GM19193 (cell line): ENCODE results near the gene TMEM240.

Experiments used
- POLR2A ChIP-seq: IDR thresholded peaks from 4 replicates; pipeline ENCODE4 v1.6.1; 2011; ENCODE audit not compliant: insufficient read depth, insufficient read length; ENCODE audit errors: extremely low read depth

Gene TMEM240

DNA sequence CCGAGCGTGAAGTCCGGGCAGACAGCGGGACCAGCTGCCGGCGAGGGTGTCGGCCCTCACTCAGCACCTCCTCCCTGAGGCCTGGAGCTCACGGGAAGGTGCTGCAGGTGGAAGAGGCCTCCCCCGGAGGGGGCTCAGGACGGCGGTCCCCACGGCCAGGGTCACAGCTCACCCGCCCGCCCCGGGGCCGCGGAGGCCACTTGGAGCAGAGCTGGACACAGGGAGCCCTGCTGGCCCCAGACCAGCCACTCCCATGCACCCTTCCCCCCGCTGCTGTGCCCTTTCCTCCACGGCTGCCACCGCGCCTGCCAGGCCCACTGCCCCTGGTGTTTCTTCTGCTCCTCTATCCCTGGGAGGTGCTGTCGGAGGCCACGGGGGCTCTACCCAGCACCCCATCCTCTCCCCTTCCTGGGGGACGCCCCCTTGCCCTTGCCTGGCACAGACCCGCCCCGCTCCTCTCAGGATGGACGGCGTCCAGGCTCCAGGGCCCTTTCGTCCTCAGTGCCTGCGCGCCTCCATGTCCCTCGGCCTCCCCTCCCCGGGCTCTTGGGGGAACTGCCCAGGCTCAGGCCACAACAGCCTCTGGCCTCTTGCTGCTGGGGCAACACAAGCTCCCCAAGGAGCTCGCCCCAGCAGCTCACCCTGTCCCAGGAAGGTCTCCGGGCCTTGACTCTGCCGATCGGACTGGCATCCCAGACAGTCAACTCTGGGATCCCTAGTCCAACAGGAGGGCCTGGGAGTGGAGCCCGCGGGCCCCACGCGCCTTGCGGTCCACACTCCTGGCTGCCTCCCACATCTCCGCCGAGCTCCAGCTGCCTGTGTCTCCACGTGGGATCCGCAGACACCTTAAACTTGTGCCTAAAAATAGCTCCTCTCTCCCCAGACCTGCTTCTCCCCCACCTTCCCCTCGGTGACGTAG lies 4.1 kb downstream of the TMEM240 start:
- TF ChIP-seq POLR2A: no peak

DNA sequence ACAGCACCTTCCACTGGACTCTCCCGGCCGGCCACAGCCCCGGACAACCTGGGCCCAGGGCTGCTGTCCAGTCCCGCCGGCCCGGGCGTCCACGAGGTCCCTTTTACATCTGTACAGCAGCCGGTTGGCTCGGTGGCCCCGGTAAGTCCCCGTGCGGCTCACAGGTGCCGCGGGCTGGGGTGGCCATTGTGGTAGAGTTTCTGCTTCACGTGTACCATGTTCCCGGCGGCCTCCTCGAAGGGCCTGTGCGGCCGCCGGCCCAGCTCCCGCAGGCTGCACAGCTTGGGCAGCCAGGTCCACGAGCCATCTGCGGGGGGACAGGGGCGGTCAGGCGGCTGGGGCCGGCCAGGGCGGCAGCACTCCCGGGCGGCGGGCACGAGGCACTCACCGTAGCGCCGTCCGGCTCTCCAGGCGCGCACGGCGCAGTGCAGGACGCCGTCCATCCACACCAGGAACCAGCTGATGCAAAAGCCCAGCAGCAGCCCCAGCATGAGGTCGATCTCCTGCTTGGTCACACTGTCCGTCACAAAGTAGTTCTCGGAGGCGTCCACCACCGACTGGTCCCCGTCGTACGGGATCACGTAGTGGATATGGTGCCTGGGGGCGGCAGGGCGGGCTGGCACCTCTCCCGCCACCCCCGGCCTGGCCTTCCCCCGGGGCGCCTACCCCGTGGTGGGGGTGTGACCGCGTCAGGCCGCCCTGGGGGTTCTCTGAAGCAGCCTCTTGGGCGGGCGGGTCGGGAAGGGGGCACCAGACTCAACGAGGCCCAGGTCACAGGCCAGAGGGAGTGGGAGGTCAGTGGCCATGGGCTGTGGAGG lies 5.0 kb downstream of the TMEM240 start:
- no peak for TF ChIP-seq POLR2A

DNA sequence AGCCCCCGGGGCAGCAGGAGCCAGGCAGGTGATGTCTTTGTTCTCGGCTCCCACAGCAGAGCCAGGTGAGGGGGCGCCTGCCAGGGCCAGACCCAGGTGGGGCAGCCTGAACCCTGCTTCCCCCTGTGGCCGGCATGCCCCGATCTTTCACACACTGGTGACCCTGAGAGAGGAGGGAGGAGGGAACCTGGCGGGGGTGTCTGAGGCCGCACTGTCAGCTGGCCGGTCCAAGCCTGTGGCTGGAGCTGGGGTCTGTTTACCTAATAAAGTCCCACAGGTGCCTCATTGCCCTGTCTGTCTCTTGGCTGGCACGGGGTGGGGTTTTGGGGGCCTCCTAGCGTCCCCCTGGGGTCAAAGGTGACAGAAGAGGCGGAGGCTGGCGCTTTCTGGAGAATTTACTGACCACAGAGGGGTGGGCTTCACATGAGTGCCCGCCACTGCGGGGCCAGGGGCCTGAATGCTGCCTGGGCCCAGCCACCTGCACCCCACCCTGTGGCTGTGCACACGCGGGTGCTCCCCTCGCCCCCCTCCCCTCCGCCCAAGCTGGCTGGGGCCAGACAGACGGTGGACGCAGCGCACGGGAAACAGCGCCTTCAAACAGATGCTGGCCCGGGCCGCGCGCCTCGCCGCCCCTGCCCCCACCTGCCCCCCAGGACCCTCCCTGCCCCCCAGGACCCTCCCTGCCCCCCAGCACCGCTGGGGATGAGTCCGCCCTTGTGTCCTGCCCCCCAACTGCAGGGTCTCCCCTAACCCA lies 5.8 kb downstream of the TMEM240 start:
- no peak for TF ChIP-seq POLR2A

DNA sequence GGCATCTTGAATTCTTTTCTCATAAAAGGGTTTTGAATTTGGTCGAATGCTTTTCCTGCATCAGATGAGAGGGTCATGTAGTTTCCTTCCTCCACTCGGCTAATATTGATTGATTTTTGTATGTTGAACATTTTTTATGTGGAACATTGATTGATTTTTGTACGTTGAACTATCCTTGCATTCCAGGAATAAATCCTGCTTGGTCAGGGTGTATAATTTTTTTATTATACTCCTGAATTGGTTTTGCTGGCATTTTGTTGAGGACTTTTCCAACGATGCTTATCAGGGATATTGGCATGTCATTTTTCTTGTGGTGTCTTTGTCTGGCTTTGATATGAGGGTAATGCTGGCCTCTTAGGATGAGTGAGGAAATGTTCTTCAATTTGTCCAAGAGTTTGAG lies 8.5 kb downstream of the TMEM240 start:
- TF ChIP-seq POLR2A: no peak

DNA sequence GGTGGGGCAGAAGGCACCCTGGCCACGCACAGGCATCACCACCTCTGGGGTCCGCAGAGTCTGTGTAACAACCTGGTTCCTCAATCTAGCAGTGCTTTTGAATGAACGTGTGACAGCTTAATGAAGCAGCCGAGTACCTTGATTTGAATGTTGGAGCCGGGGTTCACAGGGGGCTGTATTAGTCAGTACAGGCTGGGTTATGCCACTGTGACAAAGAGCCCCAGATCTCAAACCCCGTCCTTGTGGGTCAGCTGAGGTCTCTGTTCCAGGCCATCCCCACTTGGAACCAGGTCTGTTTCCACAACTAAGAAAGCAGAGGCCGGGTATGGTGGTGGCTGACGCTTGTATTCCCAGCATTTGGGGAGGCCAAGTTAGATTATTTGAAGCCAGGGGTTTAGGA lies 10.5 kb downstream of the TMEM240 start:
- TF ChIP-seq POLR2A: no peak

DNA sequence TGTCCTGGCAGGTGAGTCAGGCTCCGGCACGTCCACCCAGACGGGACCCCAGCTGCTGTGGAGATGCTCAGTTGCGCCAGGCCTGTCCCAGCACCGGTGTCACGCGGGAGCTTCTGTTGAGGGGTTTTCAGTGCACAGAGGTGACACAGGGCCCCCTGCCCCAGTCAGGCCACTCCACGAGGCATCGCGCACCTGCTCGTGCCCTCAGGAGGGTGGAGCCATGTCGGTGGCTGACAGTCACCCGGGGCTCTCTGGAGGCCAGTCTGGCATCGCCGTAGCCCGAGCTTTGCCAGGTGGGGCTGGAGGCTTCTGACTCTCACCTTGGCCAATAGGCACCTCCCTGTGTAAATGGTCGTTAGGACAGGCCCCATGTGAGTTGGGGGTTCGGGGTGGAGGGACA lies 11.1 kb downstream of the TMEM240 start:
- TF ChIP-seq POLR2A: no peak

GRCh38 chr1:1528301-1529267 lies 11.8 kb downstream of the TMEM240 start:
- no peak for TF ChIP-seq POLR2A

- no peak for TF ChIP-seq POLR2A
Observed at GRCh38 chr1:1527092-1527816, 13.2 kb downstream of the TMEM240 start.

DNA sequence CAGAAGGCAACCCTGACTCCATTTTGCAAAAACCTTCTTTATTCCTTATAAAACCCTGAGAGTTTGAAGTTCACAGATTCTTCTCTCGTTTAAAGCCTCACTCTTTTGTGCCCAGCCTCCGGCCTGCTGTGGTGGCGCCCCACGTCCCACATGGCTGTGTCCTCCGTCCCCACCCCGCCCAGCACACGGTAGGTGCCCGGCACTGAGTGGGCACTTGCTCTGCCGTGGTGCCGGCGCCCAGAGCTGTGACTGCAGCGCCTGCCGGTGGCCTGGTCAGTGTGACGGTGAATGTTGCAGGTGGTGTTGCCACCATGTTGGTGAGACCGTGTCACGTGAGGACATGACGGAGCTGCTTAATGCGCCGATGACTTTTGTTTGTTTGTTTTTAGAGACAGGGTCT lies 19.1 kb downstream of the TMEM240 start:
- no peak for TF ChIP-seq POLR2A

DNA sequence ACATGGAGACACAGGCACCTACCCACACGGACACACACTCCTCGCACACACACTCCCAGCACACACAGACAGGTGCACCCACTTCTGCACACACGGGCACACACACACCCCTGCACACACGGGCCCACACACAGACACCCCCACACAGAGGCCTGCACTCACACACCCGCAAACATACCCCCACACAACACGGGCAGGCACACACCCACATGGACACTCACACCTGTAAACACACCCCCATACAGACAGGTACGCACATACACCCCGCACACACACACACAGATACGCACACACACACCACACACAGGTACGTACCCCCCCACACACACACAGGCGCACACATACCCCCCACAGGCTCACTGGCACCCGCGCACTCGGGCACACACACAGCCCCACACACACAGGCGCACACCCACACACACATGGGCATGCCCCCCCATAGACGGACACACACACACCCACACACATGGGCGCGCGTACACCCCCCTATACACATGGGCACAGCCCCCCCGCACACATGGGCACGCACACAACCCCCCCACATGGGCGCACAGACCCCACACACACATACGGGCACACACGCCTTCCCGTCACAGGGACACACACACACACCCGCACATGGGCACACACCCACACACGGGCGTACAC lies 22.3 kb downstream of the TMEM240 start:
- no peak for TF ChIP-seq POLR2A

GRCh38 chr1:1511533-1512285 lies 28.7 kb downstream of the TMEM240 start, which contains the start of gene ATAD3A:
TSS of gene ATAD3A (plus strand) at chr1:1512162. CDS start at chr1:1512269, 107 bp downstream.
- peak; percentile 74 for TF ChIP-seq POLR2A

DNA sequence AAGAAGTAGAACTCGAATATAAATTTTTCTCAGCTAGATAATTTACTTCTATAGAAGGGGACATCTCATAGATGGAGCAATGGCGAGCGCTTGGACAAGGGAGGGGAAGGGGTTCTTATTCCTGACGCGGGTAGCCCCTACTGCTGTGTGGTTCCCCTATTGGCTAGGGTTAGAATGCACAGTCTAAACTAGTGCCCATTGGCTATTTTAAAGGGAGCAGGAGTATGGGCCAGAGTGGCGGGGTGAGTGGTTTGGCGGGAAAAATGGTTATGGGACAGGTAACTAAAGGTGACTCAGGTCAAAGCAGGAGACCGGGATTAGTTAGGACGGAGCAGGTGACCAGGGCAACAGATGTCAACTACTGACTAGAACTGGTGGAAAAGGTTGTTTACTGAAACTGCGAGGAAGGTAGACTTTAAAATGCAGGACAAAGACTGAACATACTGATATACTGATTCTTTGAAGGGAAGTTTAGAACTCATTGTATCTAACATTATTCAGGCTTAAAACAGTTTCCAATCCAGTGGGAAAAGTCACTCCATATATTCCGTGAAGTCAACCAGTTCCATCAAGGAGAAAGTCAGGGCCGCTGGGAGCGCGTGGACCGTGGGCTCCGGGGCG lies 29.4 kb downstream of the TMEM240 start:
- no peak for TF ChIP-seq POLR2A

GRCh38 chr1:1507305-1507704 lies 33.1 kb downstream of the TMEM240 start:
- no peak for TF ChIP-seq POLR2A
